Measurements from ENCODE around the gene C20orf204.
"Not testable (repeated sequence)": the region's sequence is repeated elsewhere in the genome, so short reads cannot be mapped to it uniquely, and the experiment has no call there.

Gene C20orf204

DNA sequence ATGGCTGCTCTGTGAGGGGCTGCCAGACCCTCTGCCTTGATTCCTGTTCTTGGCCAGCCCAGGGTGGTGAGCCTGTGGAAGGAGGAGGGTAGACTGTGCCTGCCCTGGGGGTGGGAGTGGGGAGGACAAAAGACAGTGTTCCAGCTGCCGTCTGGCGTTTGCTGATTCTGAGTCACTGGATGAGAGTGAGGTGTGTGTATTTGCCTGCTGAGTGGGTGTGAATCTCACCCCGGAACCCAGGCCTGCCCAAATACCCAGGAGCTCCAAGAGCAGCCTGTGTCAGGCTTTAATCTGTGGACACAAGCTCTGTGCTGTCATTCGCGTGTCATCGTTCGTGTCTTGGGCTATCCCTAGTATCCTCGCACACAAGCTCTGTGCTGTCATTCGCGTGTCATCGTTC, 50.8 kb downstream of the C20orf204 start:
- DNase-seq, result no peak

DNA sequence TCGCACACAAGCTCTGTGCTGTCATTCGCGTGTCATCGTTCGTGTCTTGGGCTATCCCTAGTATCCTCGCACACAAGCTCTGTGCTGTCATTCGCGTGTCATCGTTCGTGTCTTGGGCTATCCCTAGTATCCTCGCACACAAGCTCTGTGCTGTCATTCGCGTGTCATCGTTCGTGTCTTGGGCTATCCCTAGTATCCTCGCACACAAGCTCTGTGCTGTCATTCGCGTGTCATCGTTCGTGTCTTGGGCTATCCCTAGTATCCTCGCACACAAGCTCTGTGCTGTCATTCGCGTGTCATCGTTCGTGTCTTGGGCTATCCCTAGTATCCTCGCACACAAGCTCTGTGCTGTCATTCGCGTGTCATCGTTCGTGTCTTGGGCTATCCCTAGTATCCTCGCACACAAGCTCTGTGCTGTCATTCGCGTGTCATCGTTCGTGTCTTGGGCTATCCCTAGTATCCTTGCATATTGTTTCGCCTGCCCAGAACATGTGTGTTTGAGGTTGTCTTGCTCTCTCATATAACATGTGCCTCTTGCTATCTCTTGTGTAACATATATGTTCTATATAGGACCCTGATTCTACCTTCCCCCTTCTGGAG, 51.3 kb downstream of the C20orf204 start:
- not testable (repeated sequence) for DNase-seq

- not testable (repeated sequence) for DNase-seq
These were observed 52.6 kb downstream of the C20orf204 start for GRCh38 chr20:64088586-64088985.

Measured in CD4-positive, alpha-beta T cell treated with Interleukin-10 for 1 hour (primary cell).